ENCODE data around the gene RGSL1. TPM values are rescaled to one million over a fixed set of nuclear protein-coding genes. Genes with fewer than 3 reads are reported as not detected.

The RGSL1 gene
- total RNA-seq, 4 donors from 2014 or later = 0.42 to 0.61 TPM; not detected in 2

DNA sequence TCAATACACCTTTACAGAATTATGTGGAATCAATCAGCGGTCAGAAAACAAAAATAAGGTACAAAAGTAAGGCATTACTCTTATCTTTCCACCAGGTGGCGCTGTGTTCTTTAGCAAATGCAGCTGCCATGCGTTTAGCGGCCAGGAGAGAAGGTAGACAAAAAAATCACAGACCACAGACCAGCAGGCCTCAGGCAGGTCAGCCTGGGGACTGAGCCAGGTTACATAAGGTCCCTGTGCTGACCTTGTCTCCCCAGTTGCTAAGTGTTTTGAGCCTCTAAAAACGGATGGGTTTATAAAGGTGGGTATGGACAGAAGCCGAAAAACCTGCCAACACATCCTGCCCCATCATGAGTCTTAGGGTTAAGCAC is 151.5 kb downstream of the RGSL1 start:
- intact Hi-C loops (cut with DNase I) = loop anchor here (2.0 kb wide), 1 partner anchor 183 kb away; no protein-coding TSS in a partner anchor
- Histone ChIP-seq H3K27me3 (no peaks in the 10 kb centered on the region), H3K4me3 (peak overlapping the region in 2 of 4 donors; percentile 22 to 50), H3K4me1 (peaks cover 4 to 42% (median 17%) of the 10 kb centered on the region in 3 donors), H3K9me3 (no peaks in the 10 kb centered on the region), H3K36me3 (peaks cover 0 to 14% (median 0%) of the 10 kb centered on the region in 3 donors), H3K27ac (peak overlapping the region; percentile 12 to 58 (median 28))
- DNase-seq = no peak
- 17 to 25% methylated on average over 6 of the region's 6 CpGs for WGBS, 2 donors
- TF ChIP-seq, protein P1, sequence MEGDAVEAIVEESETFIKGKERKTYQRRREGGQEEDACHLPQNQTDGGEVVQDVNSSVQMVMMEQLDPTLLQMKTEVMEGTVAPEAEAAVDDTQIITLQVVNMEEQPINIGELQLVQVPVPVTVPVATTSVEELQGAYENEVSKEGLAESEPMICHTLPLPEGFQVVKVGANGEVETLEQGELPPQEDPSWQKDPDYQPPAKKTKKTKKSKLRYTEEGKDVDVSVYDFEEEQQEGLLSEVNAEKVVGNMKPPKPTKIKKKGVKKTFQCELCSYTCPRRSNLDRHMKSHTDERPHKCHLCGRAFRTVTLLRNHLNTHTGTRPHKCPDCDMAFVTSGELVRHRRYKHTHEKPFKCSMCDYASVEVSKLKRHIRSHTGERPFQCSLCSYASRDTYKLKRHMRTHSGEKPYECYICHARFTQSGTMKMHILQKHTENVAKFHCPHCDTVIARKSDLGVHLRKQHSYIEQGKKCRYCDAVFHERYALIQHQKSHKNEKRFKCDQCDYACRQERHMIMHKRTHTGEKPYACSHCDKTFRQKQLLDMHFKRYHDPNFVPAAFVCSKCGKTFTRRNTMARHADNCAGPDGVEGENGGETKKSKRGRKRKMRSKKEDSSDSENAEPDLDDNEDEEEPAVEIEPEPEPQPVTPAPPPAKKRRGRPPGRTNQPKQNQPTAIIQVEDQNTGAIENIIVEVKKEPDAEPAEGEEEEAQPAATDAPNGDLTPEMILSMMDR (IDR thresholded peaks at IDR 0.05) = peak; percentile 75 to 95 (median 88)
- TF ChIP-seq POLR2A (IDR thresholded peaks at IDR 0.05) = no peak

DNA sequence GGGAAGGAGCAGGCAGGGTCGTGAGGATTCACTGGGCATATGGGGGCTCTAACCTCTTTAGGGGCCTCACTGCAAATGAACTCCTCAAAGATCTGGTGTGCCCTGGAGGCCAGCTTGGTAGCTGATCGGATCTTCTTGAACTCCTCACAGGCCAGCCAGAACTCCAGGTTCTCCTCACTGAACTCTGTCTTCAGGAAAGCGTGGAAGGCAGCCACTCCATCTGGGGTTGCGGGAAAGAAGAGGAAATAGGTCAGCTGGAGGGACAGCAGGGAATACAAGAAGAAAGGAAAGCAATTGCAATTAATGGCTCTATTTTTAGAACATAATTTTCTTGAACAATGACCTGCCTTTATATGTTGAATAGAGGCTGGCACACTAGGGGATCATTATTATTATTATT is 152.0 kb downstream of the RGSL1 start:
- no peak for TF ChIP-seq POLR2A (IDR thresholded peaks at IDR 0.05)
- TF ChIP-seq, protein P1 (IDR thresholded peaks at IDR 0.05) = no peak
- no peak for DNase-seq
- Histone ChIP-seq H3K4me1 (peaks cover 4 to 42% (median 17%) of the 10 kb centered on the region in 3 donors), H3K27ac (peak overlapping the region; percentile 12 to 58 (median 28)), H3K27me3 (no peaks in the 10 kb centered on the region), H3K4me3 (peak overlapping the region in 2 of 4 donors; percentile 22 to 50), H3K36me3 (peaks cover 0 to 14% (median 0%) of the 10 kb centered on the region in 3 donors), H3K9me3 (no peaks in the 10 kb centered on the region)
- intact Hi-C loops (cut with DNase I) = loop anchor here (2.0 kb wide), 1 partner anchor 183 kb away; no protein-coding TSS in a partner anchor
- WGBS, 2 donors = 62 to 92% methylated on average over 2 to 3 of the region's 4 CpGs

DNA sequence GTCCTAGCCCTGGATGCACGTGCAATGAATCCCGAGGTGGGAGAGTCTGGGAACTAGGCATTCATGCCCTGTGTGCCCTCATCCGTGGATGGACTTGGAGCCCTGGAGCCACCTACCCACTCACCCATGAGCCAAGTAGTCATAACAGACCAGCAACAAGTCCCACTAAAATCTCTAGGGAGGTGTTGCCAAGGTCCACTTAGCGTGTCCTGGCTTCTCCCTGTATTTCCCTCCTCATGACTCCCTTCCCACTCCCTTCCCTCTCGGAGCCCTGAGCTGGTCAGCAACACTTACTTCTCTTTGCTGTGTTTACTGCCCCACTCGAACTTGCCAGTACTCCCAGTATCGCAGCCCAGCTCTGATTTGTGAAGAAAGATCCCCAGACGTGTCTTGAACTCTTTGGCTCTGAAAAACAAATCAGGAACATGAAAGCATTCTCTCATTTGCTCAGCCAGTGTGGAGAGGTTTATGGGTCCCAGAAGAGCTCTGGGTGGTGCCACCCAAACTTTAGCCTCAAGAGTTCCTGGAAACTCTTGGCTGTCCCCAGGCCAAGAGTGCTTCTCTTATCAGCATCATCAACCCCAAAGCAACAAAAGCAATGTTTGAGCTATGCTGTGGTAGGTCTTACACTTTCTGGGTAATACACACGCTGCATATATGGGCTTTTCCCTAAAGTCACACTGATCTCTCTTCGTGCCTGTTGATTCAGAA is 153.1 kb downstream of the RGSL1 start:
- WGBS, 2 donors = 56 to 63% methylated on average over 9 to 10 of the region's 10 CpGs
- H3K4me3 ChIP-seq = peak overlapping the region in 3 of 4 donors; percentile 46 to 73 (median 50)
- TF ChIP-seq, protein P1 (IDR thresholded peaks at IDR 0.05) = no peak
- TF ChIP-seq POLR2A (IDR thresholded peaks at IDR 0.05) = no peak
- H3K27ac ChIP-seq = peak overlapping the region; percentile 2 to 71 (median 46)
- no peak for DNase-seq
- no peaks in the 10 kb centered on the region for H3K27me3 ChIP-seq
- intact Hi-C loops (cut with DNase I) = no loop called here
- peaks cover 4 to 42% (median 17%) of the 10 kb centered on the region in 3 donors for H3K4me1 ChIP-seq
- H3K36me3 ChIP-seq = peaks cover 0 to 14% (median 0%) of the 10 kb centered on the region in 3 donors
- no peaks in the 10 kb centered on the region for H3K9me3 ChIP-seq

DNA sequence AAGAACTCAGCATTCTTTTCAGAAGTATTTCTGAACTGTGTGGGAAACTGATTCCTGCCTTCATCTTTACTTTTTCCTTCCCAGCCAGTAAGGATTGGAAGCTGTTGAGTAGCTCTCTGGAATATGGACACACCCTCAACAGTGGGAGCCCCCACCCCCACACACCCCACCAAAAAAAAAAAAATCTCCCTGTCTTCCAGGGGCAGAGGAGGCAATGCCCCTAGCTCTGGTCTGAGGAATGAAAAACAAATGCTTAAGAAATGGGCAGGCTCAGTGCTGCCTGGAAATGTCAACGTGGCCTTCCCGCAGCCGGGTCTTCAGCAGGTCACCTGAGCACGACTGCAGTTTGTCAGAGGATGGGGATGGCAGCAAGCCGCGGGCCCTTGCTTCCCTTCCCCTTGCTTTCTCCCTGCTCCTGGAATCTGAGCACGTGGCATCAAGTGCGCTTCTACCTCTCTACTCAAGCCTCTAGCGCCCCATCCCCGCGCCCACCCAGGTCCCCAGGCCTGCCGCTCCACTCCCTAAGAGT is 153.8 kb downstream of the RGSL1 start:
- peaks cover 4 to 42% (median 17%) of the 10 kb centered on the region in 3 donors for H3K4me1 ChIP-seq
- WGBS, 2 donors = 0 to 4% methylated on average over 2 to 9 of the region's 12 CpGs
- no peak for DNase-seq
- H3K27me3 ChIP-seq = no peaks in the 10 kb centered on the region
- intact Hi-C loops (cut with DNase I) = no loop called here
- H3K27ac ChIP-seq = peak overlapping the region; percentile 2 to 74 (median 60)
- H3K9me3 ChIP-seq = no peaks in the 10 kb centered on the region
- H3K4me3 ChIP-seq = peak overlapping the region; percentile 27 to 73 (median 48)
- H3K36me3 ChIP-seq = peaks cover 0 to 14% (median 0%) of the 10 kb centered on the region in 3 donors
- TF ChIP-seq, protein P1 (IDR thresholded peaks at IDR 0.05) = no peak
- no peak for TF ChIP-seq POLR2A (IDR thresholded peaks at IDR 0.05)
